HG02571 (cell line): ENCODE measurements around the gene PCAT7.
"Not testable (repeated sequence)": the region's sequence is repeated elsewhere in the genome, so short reads cannot be mapped to it uniquely, and the experiment has no call there.

Source experiments
- ATAC-seq: cut with Tn5 transposase; IDR thresholded peaks from one replicate; pipeline ENCODE4 v1.9.1; 2021; ENCODE audit warnings: mild to moderate bottlenecking, moderate library complexity; ENCODE audit not compliant: unreplicated experiment

Gene PCAT7

DNA sequence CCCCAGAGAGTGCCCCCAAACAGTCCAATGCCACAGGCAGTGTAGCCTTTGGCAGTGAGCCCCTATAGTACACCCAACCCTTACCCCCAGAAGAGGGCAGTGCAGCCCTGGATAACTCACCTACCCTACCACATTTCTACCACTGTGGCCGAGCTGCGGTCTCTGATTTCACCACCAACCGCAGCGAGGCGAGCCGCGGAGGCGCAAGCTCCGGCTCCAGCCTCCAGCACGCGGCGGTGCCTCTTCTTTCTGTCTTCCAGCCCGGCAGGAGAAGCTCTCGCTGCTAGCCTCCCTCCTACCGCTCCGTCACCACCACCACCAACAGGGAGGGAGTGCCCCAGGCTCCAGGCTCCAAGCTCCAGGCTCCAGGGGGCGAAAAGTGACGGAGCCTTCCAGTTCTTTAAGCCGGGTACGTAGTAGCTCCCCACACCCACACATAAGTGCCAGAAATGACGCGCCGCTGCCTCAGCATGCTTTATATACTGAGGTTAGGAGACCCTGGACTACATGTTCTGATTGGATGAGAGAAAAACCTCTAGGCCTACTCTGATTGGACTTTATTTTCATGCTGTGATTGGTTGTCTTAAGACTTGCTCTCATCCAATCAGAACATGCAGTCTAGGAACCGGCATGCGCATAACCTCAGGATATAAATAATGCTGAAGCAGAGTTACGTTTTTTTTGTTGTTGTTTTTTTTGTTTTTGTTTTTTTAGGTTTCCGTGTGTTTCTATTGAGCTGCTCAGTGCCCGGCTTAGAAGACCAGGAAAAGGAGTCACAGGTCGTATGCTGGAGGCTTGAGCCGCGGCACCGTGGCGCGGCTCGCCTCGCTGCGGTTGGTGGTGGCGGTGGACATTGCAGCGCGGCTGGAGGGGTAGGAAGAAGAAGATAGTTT lies at the start of gene PCAT7:
PCAT7 (plus strand) TSS at position 645 of the 893 bp plus-strand sequence.
- no peak for ATAC-seq

DNA sequence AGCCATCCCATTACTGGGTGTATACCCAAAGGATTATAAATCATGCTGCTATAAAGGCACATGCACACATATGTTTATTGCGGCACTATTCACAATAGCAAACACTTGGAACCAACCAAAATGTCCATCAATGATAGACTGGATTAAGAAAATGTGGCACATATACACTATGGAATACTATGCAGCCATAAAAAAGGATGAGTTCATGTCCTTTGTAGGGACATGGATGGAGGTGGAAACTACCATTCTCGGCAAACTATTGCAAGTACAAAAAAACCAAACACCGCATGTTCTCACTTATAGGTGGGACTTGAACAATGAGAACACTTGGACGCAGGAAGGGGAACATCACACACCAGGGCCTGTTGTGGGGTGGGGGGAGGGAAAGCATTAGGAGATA lies 48.5 kb upstream of the PCAT7 start:
- not testable (repeated sequence) for ATAC-seq

GRCh38 chr9:94507531-94508258 lies 47.2 kb upstream of the PCAT7 start:
- ATAC-seq, result no peak

DNA sequence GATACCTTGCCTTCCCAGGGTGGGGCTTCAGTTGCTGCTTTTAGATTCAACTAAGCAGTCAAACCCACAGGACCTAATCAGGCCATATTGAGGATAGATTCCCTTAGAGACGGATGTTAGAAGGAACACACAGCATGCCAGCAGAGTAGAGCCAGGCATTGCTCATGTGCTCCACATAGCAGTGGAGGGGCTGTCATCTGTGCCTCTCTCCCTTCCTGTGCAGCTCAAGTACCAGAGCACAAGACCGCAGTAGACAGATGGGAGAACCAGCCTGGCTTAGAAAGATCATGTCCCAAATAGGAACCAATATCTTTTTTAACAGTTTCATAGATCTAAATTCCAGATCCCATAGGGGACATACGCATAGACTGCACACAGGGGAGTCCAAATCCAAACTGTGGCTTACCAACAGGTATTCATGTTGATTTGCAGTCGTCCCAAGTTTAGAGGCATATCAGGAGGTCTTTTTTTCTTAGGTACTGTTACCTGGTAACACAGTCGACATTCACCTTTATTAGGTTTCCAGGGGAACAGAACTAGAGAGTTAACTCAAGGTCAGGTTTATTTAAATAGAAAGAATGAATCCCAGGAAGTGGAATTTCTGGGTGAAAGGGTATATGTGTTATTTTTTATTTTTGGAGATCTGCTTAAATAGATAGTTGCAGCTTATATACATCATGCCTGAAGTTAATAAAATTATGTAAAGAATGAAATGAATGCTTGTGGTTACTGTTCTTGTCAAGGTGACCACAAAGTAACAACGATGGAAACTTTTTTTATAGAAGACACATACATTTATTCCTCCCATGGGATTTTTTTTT lies 43.5 kb upstream of the PCAT7 start:
- ATAC-seq, result no peak

DNA sequence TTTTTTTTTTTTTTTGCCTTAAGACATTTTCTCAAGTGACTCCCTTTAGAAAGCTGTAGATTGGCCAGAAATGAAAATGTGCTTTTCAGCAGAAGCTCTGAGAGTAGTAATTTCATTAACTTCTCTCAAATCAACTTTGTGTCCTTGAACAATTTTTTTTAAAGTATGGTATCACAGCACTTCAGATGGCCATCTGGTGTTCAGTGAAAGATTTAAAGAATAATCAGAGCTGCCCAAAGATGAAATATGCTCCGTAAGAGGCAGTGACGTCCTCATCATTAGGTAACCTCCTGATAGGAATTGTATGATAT lies 43.0 kb upstream of the PCAT7 start:
- no peak for ATAC-seq

DNA sequence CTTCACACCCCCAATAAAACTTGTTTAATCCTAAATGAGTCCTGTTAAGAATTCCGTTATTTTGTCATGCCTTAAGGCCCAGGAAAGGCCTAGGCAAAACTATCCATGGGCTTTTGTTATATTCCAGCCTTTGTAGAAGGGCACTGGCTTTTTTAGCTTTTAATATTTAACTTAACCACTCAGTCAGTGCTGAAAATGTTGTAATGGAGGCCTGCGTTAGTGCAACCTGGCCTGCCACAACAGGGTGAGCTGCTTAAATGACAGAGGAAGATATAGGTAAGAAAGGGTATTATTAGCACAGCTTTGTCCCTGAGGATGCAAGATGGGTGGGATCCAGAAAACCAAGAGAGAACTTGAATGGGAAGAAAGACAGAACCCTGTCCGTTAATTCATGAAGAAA lies 40.2 kb upstream of the PCAT7 start:
- ATAC-seq, result no peak

- ATAC-seq, result no peak
These were observed 37.6 kb upstream of the PCAT7 start for GRCh38 chr9:94517254-94517653.

GRCh38 chr9:94525396-94526035 lies 29.4 kb upstream of the PCAT7 start:
- ATAC-seq, result no peak

- no peak for ATAC-seq
These were observed 28.6 kb upstream of the PCAT7 start for GRCh38 chr9:94526271-94526670.

DNA sequence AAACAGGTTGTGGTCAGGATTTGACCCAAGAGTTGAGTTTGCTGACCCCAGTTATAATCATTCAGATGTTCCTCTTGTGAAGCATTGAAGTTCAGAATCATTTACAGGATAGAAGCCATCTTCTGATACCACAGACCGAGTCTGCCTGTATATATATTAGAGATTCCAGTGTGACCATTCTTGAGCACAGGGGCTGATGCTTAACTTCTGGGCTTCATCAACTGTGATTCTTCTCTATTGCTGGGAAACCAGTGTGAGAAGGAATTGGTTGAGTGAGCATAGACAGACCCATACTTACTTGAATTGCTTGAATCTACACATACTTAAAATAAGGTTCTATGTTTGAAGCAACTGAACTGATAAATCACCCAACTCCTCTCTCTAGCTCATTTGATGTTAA lies 27.9 kb upstream of the PCAT7 start:
- ATAC-seq, result no peak

DNA sequence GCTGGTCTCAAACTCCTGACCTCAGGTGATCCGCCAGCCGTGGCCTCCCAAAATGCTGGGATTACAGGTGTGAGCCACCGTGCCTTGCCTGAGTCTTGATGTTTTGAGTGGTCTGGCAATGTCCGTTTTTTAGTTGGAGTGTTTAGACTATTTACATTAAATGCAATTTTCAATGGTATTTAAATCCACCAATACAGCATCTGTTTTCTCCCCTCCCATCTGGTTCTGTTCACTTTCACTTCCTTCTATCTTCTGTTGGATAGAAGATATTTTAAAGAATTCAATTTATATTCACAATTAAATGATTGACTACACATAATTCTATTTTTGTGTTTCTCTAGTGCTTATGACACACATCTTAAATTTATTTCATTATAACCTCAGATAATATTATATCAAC lies 26.0 kb upstream of the PCAT7 start:
- ATAC-seq, result no peak

DNA sequence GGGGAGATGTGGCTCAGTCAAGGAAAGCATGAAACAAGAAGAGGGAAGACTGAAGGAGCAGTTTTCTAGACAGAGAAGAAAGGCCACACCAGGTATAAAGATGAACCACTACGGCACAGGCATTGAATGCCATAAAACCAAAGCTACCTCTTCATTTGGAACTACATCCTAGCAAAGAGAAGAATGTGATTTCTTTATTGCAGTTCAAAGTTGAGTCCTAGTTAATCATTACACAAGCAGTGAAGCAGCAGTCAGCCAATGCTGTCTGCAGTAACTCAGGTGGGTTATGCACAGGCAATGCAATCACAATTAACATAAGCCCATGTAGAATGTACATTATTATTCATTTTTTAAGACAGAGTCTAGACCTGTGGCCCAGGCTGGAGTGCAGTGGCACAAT lies 21.7 kb upstream of the PCAT7 start:
- ATAC-seq, result no peak

DNA sequence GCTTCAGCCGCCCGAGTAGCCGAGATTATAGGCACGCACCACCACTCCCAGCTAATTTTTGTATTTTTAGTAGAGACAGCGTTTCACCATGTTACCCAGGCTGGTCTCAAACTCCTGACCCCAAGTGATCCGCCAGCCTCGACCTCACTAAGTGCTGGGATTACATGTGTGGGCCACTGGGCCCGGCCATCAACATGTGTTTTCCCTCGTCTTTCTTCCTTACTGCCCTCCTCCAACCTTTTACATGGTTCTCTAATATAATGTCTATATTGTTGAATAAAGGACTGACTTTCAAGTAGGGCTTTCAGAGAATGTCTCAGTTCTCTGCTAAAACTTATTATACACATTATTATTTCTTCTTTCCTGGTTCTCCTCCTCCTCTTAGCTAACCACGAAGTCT lies 21.3 kb upstream of the PCAT7 start:
- no peak for ATAC-seq

DNA sequence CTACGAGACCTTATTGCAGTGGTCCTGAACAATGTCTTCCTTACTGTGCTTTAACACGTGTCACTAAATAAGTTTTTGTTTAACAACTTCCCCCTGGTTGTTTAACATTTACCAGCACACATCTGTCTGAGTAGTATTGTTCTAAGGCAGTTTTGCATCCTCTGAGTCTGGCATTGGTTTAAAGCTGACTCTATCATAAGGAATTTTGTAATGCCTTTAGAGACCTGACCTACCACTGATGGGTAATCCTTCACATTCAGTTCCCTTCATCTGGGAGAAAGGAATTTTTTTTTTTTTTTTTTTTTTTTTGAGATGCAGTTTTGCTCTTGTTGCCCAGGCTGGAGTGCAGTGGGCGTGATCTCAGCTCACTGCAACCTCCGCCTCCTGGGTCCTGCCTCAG lies 20.0 kb upstream of the PCAT7 start:
- no peak for ATAC-seq

DNA sequence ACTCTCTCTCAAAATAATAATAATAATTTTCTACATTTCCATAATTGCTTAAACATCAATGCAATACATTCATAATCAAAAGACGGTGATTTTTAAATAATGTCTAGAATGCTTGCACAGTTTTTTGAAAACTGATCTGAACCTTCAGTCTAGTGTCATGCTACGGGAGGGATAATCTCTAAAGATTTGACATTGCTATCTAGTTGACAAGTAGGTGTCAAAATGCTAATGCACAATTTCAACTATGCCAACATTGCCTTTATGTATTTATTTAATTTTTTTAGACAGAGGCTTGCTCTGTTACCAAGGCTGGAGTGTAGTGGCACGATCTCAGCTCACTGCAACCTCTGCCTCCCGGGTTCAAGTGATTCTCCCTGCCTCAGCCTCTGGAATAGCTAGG lies 16.0 kb upstream of the PCAT7 start:
- no peak for ATAC-seq

DNA sequence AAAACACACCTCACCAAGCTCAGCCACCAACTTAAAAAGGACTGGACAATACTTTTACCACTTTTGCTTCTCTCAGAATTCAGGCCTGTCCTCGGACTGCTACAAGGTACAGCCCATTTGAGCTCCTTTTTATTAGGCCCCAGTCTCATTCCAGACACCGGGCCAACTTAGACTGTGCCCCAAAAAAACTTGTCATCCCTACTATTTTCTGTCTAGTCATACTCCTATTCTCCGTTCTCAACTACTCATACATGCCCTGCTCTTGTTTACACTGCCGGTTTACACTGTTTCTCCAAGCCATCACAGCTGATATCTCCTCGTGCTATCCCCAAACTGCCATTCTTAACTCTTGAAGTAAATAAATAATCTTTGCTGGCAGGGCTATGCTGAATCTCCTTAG lies 10.5 kb upstream of the PCAT7 start:
- ATAC-seq, result not testable (repeated sequence)

DNA sequence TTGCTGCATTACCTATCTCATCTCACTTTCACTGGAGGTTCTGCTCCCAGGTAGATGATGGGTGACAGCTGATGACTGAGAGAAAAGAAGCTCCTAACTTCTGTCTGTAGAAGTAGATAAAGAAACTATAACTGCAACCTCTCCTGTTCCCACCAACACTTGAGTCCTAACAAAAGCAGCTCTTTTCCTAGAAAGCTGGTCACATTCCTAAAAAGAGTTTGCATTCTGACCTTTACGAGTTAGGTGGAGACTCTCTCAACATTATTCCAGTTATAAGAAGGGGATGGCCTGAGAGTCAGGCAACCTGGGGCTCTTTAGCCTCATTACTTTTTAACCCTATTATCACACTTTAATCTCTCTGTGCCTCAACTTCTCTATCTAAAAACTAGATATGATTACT lies 8.9 kb upstream of the PCAT7 start:
- no peak for ATAC-seq

DNA sequence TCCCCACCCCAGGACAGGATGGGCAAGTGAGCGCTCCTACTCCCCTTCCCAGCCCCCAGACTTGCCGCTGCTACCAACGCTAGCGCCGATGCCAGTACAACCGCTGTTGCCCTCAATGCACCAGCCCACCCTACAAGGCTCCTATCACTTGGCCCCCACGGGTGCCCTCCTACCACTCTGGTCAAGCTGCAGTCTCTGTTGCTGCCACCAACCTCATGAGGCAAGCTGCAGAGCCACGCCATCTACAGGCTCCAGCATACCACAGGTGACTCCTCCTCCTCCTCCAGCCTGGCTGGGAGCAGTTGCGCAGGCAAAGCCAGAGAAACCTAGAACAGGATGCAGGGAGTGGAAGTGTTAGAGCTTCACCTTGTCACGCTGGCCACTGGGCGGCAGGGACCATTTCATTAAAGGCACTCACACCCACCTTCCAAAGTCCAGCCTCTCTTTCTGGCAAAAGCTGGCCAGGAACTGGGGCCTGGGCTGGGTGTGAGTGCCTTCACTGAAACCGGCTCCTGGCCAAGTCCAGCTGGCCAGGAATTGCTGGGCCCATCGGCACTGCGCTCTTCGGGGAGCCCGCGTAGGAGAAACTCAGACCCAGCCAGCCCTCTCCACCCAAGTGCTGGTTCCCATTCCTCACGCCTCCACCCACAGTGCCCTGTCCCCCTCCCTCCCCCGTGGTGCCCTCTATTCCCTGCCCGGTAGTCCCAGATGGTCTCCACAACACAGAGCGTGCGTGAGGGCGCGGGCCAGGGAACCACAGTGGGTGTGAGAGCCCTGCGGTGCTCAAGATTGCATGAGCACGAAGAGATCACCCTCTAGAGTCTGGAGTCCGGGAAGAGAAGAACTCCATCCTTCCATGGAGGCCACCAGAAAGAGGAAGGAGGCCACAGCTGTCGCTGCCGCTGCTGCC lies 1.6 kb upstream of the PCAT7 start:
- ATAC-seq, result no peak

DNA sequence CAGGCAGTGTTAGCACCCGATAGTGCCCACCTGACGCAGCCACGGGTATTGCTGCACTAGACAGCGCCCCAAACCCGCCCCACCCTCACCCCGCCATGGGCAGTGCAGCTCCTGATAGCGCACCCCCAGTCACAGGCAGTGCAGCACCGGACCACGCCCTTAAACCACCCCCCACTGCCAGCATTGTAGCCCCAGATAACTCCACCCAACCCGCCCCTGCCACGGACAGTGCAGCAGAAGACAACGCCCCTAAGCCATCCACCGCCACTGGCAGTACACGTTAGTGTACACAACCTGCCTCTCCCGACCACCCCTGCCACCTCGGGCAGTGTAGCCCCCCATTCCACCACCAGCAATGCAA lies 825 bp upstream of the PCAT7 start:
- no peak for ATAC-seq

GRCh38 chr9:94557376-94557775 lies 2.5 kb downstream of the PCAT7 start:
- no peak for ATAC-seq
